IPS-NIHi7 (cell line): ENCODE data around the gene RUSF1.
A peak's percentile ranks its signal among the peaks of the same experiment; 100 is the strongest.
"Not testable (repeated sequence)": the region's sequence is repeated elsewhere in the genome, so short reads cannot be mapped to it uniquely, and the experiment has no call there.

Experiments used
- DNase-seq: peaks from one replicate; pipeline ENCODE4 v3.0.0; 2012; ENCODE audit warnings: mixed read lengths; ENCODE audit errors: extremely low spot score

Gene RUSF1

GRCh38 chr16:31507929-31508705, at the start of gene RUSF1:
Gene RUSF1, minus strand, starts transcription at chr16:31508391. Its CDS starts 18 bp downstream, at chr16:31508373.
- DNase-seq = peak; percentile 94

- DNase-seq = no peak
Measured at GRCh38 chr16:31542763-31543162, 34.6 kb upstream of the RUSF1 start.

DNA sequence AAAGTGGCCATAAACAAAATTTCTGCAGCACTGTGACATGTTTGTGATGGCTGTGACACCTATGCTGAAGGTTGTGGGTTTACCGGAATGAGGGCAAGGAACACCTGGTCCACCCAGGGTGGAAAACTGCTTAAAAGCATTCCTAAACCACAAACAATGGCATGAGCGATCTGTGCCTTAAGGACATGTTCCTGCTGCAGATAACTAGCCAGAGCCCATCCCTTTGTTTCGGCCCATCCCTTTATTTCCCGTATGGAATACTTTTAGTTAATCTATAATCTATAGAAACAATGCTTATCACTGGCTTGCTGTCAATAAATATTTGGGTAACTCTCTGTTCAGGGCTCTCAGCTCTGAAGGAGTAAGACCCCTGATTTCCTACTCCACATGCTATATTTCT, 31.6 kb upstream of the RUSF1 start:
- not testable (repeated sequence) for DNase-seq

DNA sequence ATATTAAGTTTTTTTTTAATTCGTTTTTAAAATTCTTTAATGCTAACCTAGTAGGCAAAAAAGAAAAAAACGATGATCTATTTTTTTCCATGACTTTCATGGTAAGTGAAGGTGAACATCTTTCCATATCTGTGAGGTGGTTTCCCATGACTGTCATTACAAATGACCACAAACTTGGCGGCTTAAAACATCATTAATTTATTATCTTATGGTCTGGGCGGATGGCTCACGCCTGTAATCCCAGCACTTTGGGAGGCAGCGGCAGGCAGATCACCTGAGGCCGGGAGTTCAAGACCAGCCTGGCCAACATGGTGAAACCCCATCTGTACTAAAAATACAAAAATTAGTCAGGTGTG, 30.0 kb upstream of the RUSF1 start:
- DNase-seq = not testable (repeated sequence)

DNA sequence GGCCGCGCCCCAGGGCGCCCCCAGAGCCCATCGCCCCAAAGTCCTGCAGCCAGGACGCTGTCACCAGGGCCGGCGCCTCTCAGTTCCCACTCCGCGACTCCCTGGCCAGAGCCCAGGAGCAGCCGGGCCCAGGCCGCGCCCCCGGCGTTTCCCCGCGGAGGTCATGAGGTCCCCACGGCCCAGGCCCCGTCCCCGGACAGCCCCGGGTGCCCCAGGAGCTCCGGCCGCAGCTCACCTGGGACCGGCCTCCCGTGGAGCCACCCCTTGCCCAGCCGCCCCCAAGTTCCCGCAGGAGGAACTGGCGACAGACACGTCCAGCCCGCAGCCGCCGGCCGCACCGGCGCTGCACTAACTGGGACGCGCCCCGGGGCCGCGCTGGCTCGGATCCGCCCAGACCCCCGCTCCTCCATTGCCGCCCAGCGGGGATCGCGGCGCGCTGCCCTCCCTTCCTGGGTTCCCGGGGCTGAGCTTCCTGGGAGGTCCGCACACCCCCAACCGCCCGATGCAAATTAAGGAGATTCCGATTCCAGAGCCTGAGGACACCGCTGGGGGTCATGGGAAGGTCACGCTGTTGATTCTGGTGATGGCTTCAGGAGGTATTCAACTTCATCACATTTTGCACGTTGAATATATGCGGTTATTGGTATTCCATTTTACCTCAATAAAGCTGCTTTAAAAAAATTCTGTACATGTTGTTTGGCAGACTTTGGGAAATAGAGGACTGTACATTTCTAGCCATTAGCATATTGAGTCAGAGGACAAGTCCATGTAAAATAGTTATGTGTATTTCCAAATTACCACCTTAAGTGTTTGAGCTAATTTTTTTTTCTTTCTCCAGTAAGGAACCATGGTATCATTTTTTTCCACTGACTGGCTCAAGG, 29.4 kb upstream of the RUSF1 start:
- DNase-seq = peak; percentile 56

- DNase-seq = no peak
Measured at GRCh38 chr16:31536804-31537361, 28.7 kb upstream of the RUSF1 start.

- no peak for DNase-seq
Measured at GRCh38 chr16:31535737-31536136, 27.5 kb upstream of the RUSF1 start.

GRCh38 chr16:31532896-31533295, 24.7 kb upstream of the RUSF1 start:
- DNase-seq = no peak

- no peak for DNase-seq
Measured at GRCh38 chr16:31532120-31532519, 23.9 kb upstream of the RUSF1 start.

DNA sequence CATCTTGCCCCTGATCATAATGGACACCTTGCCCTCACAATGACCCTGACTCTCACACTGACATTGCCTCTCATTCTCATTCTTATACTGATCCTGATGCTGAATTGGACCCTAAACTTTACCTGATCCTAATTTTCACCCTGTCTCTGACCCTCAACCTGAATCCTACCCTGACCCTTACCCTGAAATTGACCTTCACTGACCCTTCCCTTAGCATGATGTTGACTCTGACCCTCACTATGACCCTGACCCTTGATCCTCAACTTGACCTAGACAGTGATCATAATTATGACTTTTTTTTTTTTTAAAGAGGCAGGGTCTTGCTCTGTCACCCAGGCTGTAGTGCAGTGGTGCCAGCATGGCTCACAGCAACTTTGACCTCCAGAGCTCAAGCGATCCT, 22.9 kb upstream of the RUSF1 start:
- DNase-seq = no peak

- DNase-seq = no peak
Measured at GRCh38 chr16:31530405-31530804, 22.2 kb upstream of the RUSF1 start.

GRCh38 chr16:31529937-31530312, 21.7 kb upstream of the RUSF1 start:
- DNase-seq = peak; percentile 13

DNA sequence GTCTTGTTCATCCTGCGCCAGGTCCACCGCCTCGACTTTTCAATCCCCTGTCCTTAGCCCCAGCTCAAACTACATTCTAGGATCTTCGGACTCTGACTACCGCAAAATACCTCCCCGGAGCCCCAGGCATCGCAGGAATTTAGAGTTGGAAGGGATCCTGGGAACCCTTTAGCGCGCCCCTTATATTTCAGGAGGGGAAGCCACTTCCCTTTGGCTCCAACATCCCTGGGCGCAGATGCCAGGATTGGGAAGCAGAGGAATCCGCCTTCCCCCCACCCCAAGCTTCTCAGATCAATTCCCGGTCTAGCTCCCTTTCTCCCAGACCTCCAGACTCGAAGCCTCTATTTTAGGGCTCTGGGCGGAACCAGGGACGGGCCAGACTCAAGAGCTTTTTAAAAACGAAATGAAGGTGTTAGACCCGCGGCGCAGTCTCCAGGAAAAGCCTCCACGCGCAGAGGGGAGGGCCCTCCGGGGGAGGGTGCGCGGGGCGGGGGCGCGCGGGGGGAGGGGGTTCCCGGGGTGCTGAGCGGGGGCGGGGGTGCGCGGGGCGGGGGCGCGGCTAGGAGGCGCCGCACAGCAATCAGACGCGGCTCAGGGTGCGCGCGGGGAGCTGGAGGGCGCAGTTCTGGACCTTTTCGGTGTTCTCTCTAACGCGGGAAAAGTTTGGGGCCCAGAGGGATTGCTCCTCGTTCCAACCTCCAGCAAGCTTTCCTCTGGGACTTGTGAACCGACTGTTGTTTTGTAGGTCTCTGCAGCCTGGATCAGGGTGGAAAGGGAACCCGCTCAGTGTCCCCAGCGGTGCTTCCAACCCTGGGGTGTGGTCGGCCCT, 21.1 kb upstream of the RUSF1 start:
- peak; percentile 46 for DNase-seq

DNA sequence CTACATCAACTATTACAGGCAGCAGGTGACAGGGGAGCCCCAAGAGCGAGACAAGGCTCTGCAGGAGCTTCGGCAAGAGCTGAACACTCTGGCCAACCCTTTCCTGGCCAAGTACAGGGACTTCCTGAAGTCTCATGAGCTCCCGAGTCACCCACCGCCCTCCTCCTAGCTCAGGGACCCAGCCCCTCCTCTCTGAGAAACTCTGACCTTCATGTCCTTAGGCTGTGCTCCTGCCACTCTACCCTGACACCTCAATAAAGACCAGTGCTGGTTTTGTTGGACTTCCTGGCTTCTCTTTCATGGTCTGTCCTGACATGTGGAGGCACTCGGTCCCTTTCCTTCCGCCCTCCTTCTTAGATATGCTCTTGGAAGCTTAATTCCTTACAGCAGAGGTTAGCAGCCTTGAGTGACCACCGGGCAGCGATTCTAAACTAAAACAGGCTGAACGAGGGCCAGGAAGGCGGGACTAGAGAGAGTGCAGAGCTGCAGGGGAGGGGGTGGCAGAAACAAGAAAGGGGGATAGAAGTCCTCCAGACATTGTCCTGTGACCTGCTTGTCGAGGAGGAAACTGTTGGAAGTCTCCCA, 20.4 kb upstream of the RUSF1 start:
- peak; percentile 18 for DNase-seq

DNA sequence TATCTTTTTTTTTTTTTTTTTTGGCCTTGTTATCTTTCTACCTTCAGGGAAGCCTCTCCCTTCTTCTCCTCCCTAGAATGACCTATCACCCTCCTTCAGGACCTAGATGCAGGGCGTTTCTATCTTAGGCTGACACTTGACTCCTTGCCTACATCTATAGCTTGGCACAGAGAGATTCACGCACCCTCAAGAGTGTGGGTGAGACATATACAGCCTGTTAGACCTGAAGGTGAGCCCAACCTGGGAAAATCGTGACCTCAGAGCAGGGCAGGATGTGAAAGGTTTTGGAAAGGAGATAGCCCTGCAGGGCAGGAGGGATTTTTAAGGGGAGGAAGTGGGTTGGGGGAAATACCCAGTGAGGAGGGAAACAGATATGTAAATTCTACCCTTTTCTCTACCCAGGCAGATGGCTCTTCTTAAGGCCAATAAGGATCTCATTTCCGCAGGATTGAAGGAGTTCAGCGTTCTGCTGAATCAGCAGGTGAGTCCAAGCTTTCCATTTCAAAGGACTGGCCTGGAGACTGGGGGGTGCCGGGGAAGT, 19.6 kb upstream of the RUSF1 start, which contains the start of gene AHSP:
Gene AHSP, plus strand, starts transcription at position 167 of the 541 bp plus-strand sequence. Its CDS starts 240 bp downstream, at position 407.
- DNase-seq = peak; percentile 23

DNA sequence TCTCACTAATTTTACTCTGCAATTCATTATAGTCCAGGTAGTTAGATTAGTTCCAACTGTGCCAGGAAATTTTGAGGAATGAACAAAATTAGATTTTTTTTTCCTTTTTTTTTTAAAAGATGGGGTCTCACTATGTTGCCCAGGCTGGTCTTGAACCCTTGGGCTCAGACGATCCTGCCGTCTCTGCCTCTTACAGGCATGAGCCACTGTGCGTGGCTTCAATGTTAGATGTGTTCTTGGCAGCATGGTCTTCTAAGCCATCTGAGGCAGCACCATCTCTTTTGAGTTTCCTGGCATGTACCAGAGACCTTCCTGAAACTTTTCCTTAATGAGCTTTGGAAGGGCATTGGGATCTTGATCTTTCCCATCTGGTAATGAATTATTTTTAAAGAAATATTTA, 16.9 kb upstream of the RUSF1 start:
- DNase-seq = no peak

GRCh38 chr16:31523768-31524167, 15.6 kb upstream of the RUSF1 start:
- DNase-seq = not testable (repeated sequence)

GRCh38 chr16:31522071-31522470, 13.9 kb upstream of the RUSF1 start:
- DNase-seq = no peak

- no peak for DNase-seq
Measured at GRCh38 chr16:31521368-31521767, 13.2 kb upstream of the RUSF1 start.

- no peak for DNase-seq
Measured at GRCh38 chr16:31519759-31520431, 11.7 kb upstream of the RUSF1 start.
